ENCODE data around the gene SLC5A10. TPM values are rescaled to one million over a fixed set of nuclear protein-coding genes. Genes with fewer than 3 reads are reported as not detected.

Gene SLC5A10
- total RNA-seq, 2 donors from 2014 or later = not detected

- H3K27ac Mint-ChIP-seq = no peak overlapping the region
These were observed 36.0 kb downstream of the SLC5A10 start for GRCh38 chr17:18987862-18988545.

DNA sequence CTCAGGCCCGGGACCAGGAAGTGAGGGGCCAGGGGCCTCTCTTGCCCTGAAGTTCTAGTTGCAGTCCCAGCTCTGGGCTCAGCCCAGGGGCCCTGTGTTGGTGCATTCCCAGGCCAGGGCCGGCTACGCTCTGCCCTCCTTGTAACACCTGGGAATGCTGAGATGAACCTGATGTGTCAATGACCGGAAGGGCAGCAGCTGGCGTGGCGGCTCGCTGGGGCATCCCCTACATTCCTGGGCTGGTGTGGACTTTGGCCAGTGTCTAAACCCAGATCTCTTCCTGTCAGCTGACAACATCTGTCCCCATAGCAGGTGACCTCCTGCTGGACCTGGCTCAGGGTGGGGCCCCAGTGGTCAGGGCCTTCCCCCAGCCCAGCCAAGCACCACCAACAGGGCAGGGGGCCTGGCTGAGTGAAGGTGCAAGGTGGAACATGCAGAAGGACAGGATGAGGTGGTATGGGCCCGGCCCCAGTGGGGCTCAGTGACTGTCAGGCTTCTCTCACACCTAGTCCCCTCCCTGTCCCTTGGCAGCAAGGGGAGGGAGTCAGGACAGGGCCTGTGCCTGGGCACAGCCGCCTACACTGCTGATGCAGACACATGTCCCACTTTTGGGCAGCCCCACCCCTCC, 36.7 kb downstream of the SLC5A10 start:
- Mint-ChIP-seq H3K4me1 (peaks cover 14% of the 10 kb centered on the region), H3K27ac (no peak overlapping the region), H3K27me3 (no peaks in the 10 kb centered on the region), H3K4me3 (no peak overlapping the region), H3K36me3 (ENCODE audit: low read depth) (no peaks in the 10 kb centered on the region)
- no peaks in the 10 kb centered on the region for H3K9me3 ChIP-seq (ENCODE audit: control insufficient read depth, low read length, poor library complexity, severe bottlenecking)
- ATAC-seq = no peak
- DNase-seq = no peak

More at GRCh38 chr17:18987862-18988545, 36.0 kb downstream of the SLC5A10 start:
- no peaks in the 10 kb centered on the region for H3K9me3 ChIP-seq (ENCODE audit: control insufficient read depth, low read length, poor library complexity, severe bottlenecking)
- Mint-ChIP-seq H3K36me3 (ENCODE audit: low read depth) (no peaks in the 10 kb centered on the region), H3K4me1 (peaks cover 7% of the 10 kb centered on the region), H3K27me3 (no peaks in the 10 kb centered on the region), H3K4me3 (no peak overlapping the region)
- DNase-seq = no peak
- no peak for ATAC-seq

- no peak overlapping the region for H3K4me3 Mint-ChIP-seq
- peaks cover 18% of the 10 kb centered on the region for H3K4me1 Mint-ChIP-seq
- no peaks in the 10 kb centered on the region for H3K9me3 ChIP-seq (ENCODE audit: control insufficient read depth, low read length, poor library complexity, severe bottlenecking)
- peaks cover 2% of the 10 kb centered on the region for H3K36me3 Mint-ChIP-seq (ENCODE audit: low read depth)
- no peak for ATAC-seq
- H3K27ac Mint-ChIP-seq = no peak overlapping the region
- DNase-seq = no peak
- no peaks in the 10 kb centered on the region for H3K27me3 Mint-ChIP-seq
These were observed 38.4 kb downstream of the SLC5A10 start for GRCh38 chr17:18990331-18990730.

GRCh38 chr17:18991531-18992315, 39.8 kb downstream of the SLC5A10 start:
- Mint-ChIP-seq H3K27ac (no peak overlapping the region), H3K4me3 (no peak overlapping the region), H3K27me3 (no peaks in the 10 kb centered on the region), H3K4me1 (peaks cover 18% of the 10 kb centered on the region), H3K36me3 (ENCODE audit: low read depth) (peaks cover 4% of the 10 kb centered on the region)
- H3K9me3 ChIP-seq (ENCODE audit: control insufficient read depth, low read length, poor library complexity, severe bottlenecking) = no peaks in the 10 kb centered on the region
- ATAC-seq = no peak
- no peak for DNase-seq

GRCh38 chr17:18992454-18993130, 40.6 kb downstream of the SLC5A10 start:
- no peaks in the 10 kb centered on the region for H3K9me3 ChIP-seq (ENCODE audit: control insufficient read depth, low read length, poor library complexity, severe bottlenecking)
- Mint-ChIP-seq H3K27ac (no peak overlapping the region), H3K36me3 (ENCODE audit: low read depth) (peaks cover 4% of the 10 kb centered on the region), H3K27me3 (no peaks in the 10 kb centered on the region), H3K4me1 (peaks cover 17% of the 10 kb centered on the region), H3K4me3 (peak overlapping the region; percentile 60)
- DNase-seq (peak in 1 of 3 donors; percentile 12), ATAC-seq (peak; percentile 84)

DNA sequence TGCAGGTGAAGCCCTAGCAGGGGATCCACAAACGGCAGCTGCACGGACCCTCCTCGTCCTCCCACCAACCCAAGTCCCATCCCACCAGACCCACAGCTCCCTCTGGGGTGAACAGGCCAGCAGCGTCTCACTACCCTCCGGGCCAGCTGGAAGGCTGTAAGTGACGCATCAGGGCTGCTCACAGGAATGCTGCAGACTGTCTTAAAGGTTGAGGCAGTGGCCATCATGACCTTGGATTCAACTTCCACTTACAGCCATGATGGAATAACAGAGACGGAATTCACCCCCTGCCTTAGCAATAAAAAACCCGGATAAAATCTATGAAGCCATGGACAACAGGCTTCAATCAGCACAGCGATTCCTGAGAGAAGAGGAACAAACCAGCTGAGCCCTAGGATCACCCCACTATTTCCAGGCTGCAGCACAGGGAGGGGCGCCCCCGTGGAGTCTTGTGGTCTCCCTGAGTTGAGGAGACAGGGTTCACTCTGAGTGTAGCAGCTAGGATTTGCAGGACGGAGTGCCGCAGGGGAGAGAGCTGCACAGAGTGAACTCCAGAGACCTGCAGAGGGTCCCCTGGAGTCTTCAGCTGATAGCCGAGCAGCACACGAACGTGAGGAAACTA, 42.1 kb downstream of the SLC5A10 start:
- no peak for ATAC-seq
- Mint-ChIP-seq H3K27me3 (no peaks in the 10 kb centered on the region), H3K4me1 (peaks cover 16% of the 10 kb centered on the region), H3K27ac (no peak overlapping the region), H3K4me3 (peak overlapping the region; percentile 39), H3K36me3 (ENCODE audit: low read depth) (peaks cover 4% of the 10 kb centered on the region)
- H3K9me3 ChIP-seq (ENCODE audit: control insufficient read depth, low read length, poor library complexity, severe bottlenecking) = no peaks in the 10 kb centered on the region
- no peak for DNase-seq

DNA sequence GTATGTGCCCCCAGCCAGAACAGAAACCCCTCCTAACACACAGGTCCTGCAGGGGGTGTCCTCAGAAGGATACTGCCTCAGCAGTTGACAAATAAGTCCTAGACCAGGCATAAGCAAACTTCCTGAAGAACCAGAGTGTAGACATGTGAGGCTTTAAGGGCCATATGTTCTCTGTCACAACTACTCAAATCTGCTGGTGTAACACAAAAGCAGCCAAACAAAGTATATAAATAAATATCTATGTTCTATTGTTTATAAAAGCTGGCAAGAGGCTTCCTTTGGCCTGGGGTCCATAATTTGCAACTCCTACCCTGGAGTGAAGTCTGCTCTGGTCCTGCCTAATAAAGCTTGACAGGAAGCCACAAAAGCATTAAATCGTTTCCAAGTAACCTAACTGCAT, 42.7 kb downstream of the SLC5A10 start:
- ATAC-seq (no peak), DNase-seq (no peak)
- peaks cover 16% of the 10 kb centered on the region for H3K4me1 Mint-ChIP-seq
- no peaks in the 10 kb centered on the region for H3K27me3 Mint-ChIP-seq
- H3K4me3 Mint-ChIP-seq = no peak overlapping the region
- H3K36me3 Mint-ChIP-seq (ENCODE audit: low read depth) = peaks cover 4% of the 10 kb centered on the region
- H3K27ac Mint-ChIP-seq = no peak overlapping the region
- no peaks in the 10 kb centered on the region for H3K9me3 ChIP-seq (ENCODE audit: control insufficient read depth, low read length, poor library complexity, severe bottlenecking)

DNA sequence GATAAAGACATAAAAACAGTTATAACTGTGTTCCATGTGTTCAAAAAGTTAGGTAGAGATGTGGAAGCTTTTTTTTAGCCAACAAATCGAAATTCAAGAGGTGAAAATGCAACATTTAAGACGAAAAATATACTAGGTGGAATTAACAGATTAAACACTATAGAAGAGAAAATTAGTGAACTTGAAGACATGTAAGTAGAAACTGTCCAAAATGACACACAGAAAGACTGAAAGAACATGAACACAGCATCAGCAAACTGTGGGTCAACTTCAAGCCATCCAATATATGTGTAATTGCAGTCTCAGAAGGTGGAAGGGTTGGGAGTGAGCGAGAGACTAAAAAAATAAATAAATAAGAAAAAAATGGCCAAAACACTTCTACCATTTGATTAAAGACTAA, 43.3 kb downstream of the SLC5A10 start:
- no peak for DNase-seq
- ATAC-seq = no peak
- H3K4me1 Mint-ChIP-seq = peaks cover 16% of the 10 kb centered on the region
- no peaks in the 10 kb centered on the region for H3K9me3 ChIP-seq (ENCODE audit: control insufficient read depth, low read length, poor library complexity, severe bottlenecking)
- no peak overlapping the region for H3K27ac Mint-ChIP-seq
- no peaks in the 10 kb centered on the region for H3K27me3 Mint-ChIP-seq
- peaks cover 4% of the 10 kb centered on the region for H3K36me3 Mint-ChIP-seq (ENCODE audit: low read depth)
- H3K4me3 Mint-ChIP-seq = no peak overlapping the region

DNA sequence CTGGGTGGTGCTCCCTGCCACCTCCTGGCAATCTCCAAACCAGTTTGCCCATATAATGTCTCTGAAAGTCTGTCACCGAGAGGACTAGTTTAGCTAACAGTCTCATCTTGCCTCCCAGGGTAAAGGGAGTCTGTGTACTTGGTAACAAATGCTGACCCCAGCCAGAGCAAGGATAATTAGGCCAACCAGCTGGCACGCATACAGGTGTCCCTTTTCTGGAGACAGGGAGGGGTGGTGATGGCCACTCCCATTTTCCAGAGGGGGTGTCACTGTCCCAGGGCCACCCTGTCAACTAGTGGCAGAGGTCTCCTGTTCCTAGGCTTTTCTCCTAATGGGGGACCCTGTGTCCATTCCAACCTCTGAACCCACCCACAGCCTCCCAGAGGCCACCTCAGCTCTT, 44.5 kb downstream of the SLC5A10 start:
- H3K4me1 Mint-ChIP-seq = peaks cover 18% of the 10 kb centered on the region
- no peak overlapping the region for H3K27ac Mint-ChIP-seq
- ATAC-seq = no peak

GRCh38 chr17:18997650-18998196, 45.8 kb downstream of the SLC5A10 start:
- H3K27ac Mint-ChIP-seq = no peak overlapping the region

More for the DNA sequence above, 44.5 kb downstream of the SLC5A10 start:
- H3K9me3 ChIP-seq (ENCODE audit: control insufficient read depth, low read length, poor library complexity, severe bottlenecking) = no peaks in the 10 kb centered on the region
- DNase-seq = no peak
- H3K36me3 Mint-ChIP-seq (ENCODE audit: low read depth) = peaks cover 4% of the 10 kb centered on the region
- no peaks in the 10 kb centered on the region for H3K27me3 Mint-ChIP-seq
- H3K4me3 Mint-ChIP-seq = no peak overlapping the region

DNA sequence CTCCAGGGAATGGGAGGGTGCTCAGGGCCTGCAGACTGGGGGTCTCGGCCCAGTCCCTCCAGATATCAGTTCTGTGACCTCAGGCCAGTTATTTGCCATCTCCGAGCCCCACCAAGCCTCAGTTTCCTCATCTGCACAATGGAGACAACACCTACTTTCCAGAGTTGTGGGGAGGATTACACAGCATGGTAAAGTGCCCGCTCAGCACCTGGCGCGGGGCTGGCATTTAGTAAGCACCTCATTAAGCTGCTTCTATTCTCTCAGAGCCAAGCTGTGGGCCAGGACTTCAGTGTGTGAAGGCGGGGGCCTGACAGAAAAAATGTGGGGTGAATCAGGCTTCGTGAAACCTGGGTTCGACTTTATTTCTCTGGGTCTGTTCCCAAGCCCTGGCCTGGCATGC, 47.4 kb downstream of the SLC5A10 start:
- Mint-ChIP-seq H3K36me3 (ENCODE audit: low read depth) (peaks cover 7% of the 10 kb centered on the region), H3K27ac (no peak overlapping the region), H3K4me1 (peaks cover 18% of the 10 kb centered on the region), H3K27me3 (no peaks in the 10 kb centered on the region), H3K4me3 (no peak overlapping the region)
- ATAC-seq = no peak
- DNase-seq = no peak
- no peaks in the 10 kb centered on the region for H3K9me3 ChIP-seq (ENCODE audit: control insufficient read depth, low read length, poor library complexity, severe bottlenecking)

More at GRCh38 chr17:18997650-18998196, 45.8 kb downstream of the SLC5A10 start:
- DNase-seq (no peak), ATAC-seq (no peak)
- Mint-ChIP-seq H3K36me3 (ENCODE audit: low read depth) (peaks cover 7% of the 10 kb centered on the region), H3K4me3 (no peak overlapping the region), H3K4me1 (peaks cover 26% of the 10 kb centered on the region), H3K27me3 (no peaks in the 10 kb centered on the region)
- no peaks in the 10 kb centered on the region for H3K9me3 ChIP-seq (ENCODE audit: control insufficient read depth, low read length, poor library complexity, severe bottlenecking)

- Mint-ChIP-seq H3K36me3 (ENCODE audit: low read depth) (peaks cover 7% of the 10 kb centered on the region), H3K27ac (peak overlapping the region; percentile 41), H3K4me3 (no peak overlapping the region), H3K4me1 (peaks cover 18% of the 10 kb centered on the region), H3K27me3 (no peaks in the 10 kb centered on the region)
- H3K9me3 ChIP-seq (ENCODE audit: control insufficient read depth, low read length, poor library complexity, severe bottlenecking) = no peaks in the 10 kb centered on the region
- DNase-seq = no peak
- ATAC-seq = no peak
These were observed 47.9 kb downstream of the SLC5A10 start for GRCh38 chr17:18999911-19000310.
